Measurements from ENCODE around the gene DUSP10.

Gene DUSP10

DNA sequence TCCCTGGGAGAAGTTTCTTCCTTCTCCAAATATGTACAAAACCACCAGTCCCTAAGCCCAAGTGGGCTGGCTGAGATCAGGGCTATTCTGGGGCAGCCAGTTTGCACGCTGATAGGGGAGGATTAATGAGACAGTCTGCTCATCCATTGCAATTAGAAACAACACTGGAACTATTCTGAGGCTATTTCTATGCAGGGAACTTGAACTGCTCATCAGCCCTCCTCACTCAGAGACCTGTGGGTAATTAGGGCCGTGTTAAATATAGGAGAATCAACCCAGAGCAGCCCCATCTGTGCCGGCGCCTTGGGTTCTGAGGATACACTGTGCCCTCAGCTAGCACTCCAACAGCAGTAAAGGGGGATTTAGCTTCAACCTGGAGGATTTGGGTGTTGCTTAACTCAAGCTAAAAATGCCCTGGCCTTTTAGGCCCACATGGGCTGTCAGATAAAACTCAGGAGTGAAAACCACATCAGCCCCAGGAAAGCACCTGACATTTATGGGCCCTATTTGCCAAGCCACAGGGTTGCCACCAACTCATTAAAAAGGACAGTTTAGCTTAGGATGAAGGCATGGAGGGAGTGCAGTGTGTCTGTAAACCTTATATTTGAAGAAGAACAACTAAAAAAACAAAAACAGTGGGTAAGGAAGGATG, 53.9 kb downstream of the DUSP10 start:
- Mint-ChIP-seq H3K4me3 (peak overlapping the region in 1 of 2 donors; percentile 11), H3K27me3 (no peaks in the 10 kb centered on the region), H3K27ac (peak overlapping the region in 1 of 2 donors; percentile 73), H3K9me3 (no peaks in the 10 kb centered on the region), H3K4me1 (peaks cover 25% of the 10 kb centered on the region)
- DNase-seq, result no peak
- ATAC-seq, result peak; percentile 48

DNA sequence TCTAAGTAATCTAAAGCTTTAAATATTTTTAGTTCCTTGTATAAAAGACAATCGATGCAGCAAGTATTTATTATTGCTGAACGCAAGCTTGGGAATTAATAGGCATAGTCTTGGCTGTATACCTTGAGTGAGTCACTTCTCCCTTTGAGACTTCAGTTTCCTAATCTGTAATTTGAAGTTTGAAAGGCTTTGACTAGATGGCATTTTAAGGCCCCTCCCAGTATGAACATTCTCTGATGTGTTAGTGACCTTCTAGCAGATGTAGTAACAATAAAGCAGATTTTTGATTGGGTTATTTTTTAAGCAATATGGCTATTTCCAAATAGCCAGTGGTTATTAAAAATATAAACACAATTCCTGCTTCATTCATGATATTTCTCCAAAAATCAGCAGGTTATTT, 58.2 kb downstream of the DUSP10 start:
- H3K4me3 Mint-ChIP-seq, result no peak overlapping the region
- DNase-seq (no peak), ATAC-seq (no peak)
- no peak overlapping the region for H3K27ac Mint-ChIP-seq
- H3K4me1 Mint-ChIP-seq, result peaks cover 14% of the 10 kb centered on the region
- H3K9me3 Mint-ChIP-seq, result peaks cover 15 to 17% of the 10 kb centered on the region in 2 donors
- H3K27me3 Mint-ChIP-seq, result no peaks in the 10 kb centered on the region

GRCh38 chr1:221680085-221680484, 61.8 kb downstream of the DUSP10 start:
- ATAC-seq, result no peak
- H3K27ac Mint-ChIP-seq, result no peak overlapping the region
- peaks cover 15 to 17% of the 10 kb centered on the region in 2 donors for H3K9me3 Mint-ChIP-seq

GRCh38 chr1:221678014-221678413, 63.9 kb downstream of the DUSP10 start:
- H3K27me3 Mint-ChIP-seq, result no peaks in the 10 kb centered on the region
- ATAC-seq (no peak), DNase-seq (no peak)
- no peaks in the 10 kb centered on the region for H3K4me1 Mint-ChIP-seq
- peaks cover 15 to 17% of the 10 kb centered on the region in 2 donors for H3K9me3 Mint-ChIP-seq
- H3K4me3 Mint-ChIP-seq, result no peak overlapping the region
- no peak overlapping the region for H3K27ac Mint-ChIP-seq

More at GRCh38 chr1:221680085-221680484, 61.8 kb downstream of the DUSP10 start:
- no peak overlapping the region for H3K4me3 Mint-ChIP-seq
- H3K27me3 Mint-ChIP-seq, result no peaks in the 10 kb centered on the region
- DNase-seq, result no peak
- no peaks in the 10 kb centered on the region for H3K4me1 Mint-ChIP-seq

- Mint-ChIP-seq H3K4me1 (no peaks in the 10 kb centered on the region), H3K27me3 (no peaks in the 10 kb centered on the region), H3K9me3 (peaks cover 12 to 16% of the 10 kb centered on the region in 2 donors), H3K4me3 (no peak overlapping the region), H3K27ac (peak overlapping the region in 1 of 2 donors; percentile 72)
- ATAC-seq (no peak), DNase-seq (no peak)
Observed at GRCh38 chr1:221675880-221676800, 65.7 kb downstream of the DUSP10 start.

- DNase-seq (no peak), ATAC-seq (no peak)
- no peaks in the 10 kb centered on the region for H3K9me3 Mint-ChIP-seq
- H3K27me3 Mint-ChIP-seq, result peaks cover 11% of the 10 kb centered on the region
- no peaks in the 10 kb centered on the region for H3K4me1 Mint-ChIP-seq
- no peak overlapping the region for H3K4me3 Mint-ChIP-seq
- H3K27ac Mint-ChIP-seq, result no peak overlapping the region
Observed at GRCh38 chr1:221672965-221673364, 68.9 kb downstream of the DUSP10 start.

DNA sequence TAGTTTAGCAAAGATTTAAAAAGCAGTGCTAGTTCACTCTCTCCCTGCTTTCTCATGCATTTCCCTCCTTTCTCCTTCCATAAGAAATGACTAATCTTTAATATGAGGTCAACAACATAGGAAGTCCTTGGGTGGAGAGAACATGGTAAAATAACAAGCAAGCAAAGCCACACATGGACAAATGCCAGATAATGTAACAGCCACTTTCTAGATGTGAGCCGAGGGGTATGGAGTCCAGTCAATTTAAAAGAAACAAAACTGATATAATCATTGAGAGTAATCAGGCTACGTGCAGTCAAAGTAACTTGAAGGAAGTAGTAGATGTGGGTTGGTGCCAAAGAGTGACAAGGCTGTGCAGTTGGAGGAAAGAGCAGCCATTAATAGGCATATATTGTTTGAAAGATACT, 69.6 kb downstream of the DUSP10 start:
- ATAC-seq, result no peak
- Mint-ChIP-seq H3K27me3 (peaks cover 11% of the 10 kb centered on the region), H3K9me3 (no peaks in the 10 kb centered on the region), H3K4me1 (peaks cover 5% of the 10 kb centered on the region), H3K27ac (no peak overlapping the region), H3K4me3 (no peak overlapping the region)
- no peak for DNase-seq

DNA sequence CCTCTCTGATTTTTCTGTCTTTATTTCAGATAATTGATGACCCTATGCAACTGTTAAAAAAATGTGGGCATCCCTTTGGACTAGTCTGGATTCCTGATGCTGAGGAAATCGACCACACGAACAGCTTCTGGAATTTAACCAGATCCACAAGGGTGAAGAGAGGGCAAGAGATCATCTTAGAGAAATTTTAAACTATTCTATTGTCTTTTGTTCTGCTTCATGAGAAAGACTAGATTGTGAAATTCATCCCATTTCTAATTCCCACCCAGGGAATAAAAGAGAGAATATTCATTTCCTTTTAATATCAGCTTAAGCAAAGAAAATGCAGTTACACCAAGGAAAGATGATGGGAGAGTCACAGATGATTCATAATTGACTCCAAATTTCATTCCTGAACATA, 71.8 kb downstream of the DUSP10 start:
- no peak for ATAC-seq
- H3K27ac Mint-ChIP-seq, result no peak overlapping the region
- H3K4me3 Mint-ChIP-seq, result no peak overlapping the region
- peaks cover 7% of the 10 kb centered on the region for H3K4me1 Mint-ChIP-seq
- H3K9me3 Mint-ChIP-seq, result no peaks in the 10 kb centered on the region
- H3K27me3 Mint-ChIP-seq, result peaks cover 11% of the 10 kb centered on the region
- DNase-seq, result no peak

- Mint-ChIP-seq H3K27ac (peak overlapping the region in 1 of 2 donors; percentile 37), H3K27me3 (peaks cover 11% of the 10 kb centered on the region), H3K4me3 (no peak overlapping the region), H3K9me3 (no peaks in the 10 kb centered on the region), H3K4me1 (peaks cover 7% of the 10 kb centered on the region)
- DNase-seq, result no peak
- no peak for ATAC-seq
Observed at GRCh38 chr1:221669441-221669840, 72.4 kb downstream of the DUSP10 start.

DNA sequence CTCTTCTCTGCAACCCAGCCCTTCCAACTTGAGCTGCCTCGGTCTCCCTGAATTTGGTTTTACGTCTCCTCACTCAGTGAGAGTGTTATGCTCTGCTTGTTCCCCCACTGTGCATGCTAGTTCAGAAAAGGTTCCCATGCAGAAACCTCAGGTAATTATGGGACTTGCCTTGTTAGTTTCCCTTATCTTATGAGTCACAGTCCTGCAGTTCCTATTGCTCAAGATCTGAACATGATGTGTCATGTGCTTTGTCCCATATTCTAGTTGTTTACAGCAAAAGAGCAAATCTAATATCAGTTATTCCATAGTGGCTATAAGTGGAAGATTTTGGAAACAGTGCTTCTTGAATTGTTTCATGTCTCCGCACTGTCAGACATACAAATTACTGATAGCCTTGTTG, 74.4 kb downstream of the DUSP10 start:
- peaks cover 0 to 11% of the 10 kb centered on the region in 2 donors for H3K9me3 Mint-ChIP-seq
- peaks cover 18% of the 10 kb centered on the region for H3K27me3 Mint-ChIP-seq
- ATAC-seq (peak; percentile 66), DNase-seq (no peak)
- peaks cover 7% of the 10 kb centered on the region for H3K4me1 Mint-ChIP-seq
- H3K27ac Mint-ChIP-seq, result no peak overlapping the region
- no peak overlapping the region for H3K4me3 Mint-ChIP-seq

DNA sequence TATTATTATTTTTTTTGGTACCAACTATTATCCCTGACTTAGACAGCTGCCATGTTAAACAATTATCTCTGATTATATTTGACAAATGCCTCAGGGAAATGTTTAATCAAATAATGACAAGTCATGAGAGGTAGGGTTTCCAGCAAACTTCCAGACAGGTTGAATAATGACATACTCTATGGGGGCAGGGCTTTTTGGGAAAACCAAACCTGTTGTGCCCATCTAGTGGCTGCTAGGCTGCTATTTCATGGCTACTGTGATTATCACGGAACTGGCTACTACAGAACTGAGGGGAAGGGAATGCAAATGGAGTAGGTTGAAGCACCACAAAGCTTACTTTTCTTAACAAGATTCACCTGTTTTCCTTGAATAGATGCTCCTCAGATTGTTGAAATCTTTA, 77.6 kb downstream of the DUSP10 start:
- Mint-ChIP-seq H3K4me3 (no peak overlapping the region), H3K4me1 (peaks cover 13% of the 10 kb centered on the region), H3K27ac (no peak overlapping the region), H3K27me3 (peaks cover 15% of the 10 kb centered on the region), H3K9me3 (peaks cover 0 to 11% of the 10 kb centered on the region in 2 donors)
- ATAC-seq, result no peak
- no peak for DNase-seq

DNA sequence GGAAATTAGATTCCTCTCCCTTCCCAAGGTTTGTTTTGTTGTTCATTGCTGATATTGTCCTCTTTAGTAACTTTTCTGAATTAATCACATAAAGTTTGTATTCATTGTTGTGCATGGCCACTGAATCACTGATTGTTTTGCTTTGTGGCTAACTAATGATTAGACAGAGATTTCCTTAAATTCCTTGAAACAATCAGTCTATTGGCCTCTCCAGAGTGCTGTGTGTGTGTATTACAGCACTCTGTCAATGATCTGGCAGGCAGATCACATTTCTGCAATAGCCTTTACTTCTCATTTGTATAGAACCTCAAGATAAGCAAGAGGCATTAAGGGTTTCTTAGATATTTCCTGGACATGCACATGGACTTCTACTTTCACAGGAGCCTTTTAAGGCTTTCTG, 78.6 kb downstream of the DUSP10 start:
- H3K4me1 Mint-ChIP-seq, result peaks cover 13% of the 10 kb centered on the region
- no peak overlapping the region for H3K4me3 Mint-ChIP-seq
- peak overlapping the region in 1 of 2 donors; percentile 23 for H3K27ac Mint-ChIP-seq
- no peak for ATAC-seq
- peaks cover 8% of the 10 kb centered on the region for H3K27me3 Mint-ChIP-seq
- DNase-seq, result no peak
- peaks cover 0 to 11% of the 10 kb centered on the region in 2 donors for H3K9me3 Mint-ChIP-seq

DNA sequence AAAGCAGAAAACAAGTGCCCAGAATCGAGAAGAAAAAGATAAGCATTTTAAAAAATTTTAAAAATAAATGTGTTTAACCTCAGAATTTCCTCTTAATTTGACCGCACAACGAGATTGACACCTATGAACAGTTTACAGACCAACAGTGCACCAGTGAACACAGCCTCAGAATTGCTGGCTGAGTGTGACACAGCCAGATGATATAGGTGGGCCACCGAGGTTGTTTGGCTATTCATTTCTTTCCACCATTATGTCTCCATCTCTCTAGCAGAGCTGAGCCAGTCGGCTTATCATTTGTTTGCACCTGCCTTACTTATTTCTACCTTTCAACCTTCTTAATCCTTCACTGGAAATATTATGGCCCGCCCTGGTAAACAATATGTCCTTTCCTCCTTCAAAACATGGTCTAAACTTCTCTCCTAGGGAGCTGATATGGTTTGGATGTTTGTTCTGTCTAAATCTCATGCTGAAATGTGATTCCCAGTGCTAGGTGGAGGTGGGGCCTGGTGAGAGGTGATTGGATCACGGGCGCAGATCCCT, 86.1 kb downstream of the DUSP10 start:
- H3K27me3 Mint-ChIP-seq, result no peaks in the 10 kb centered on the region
- H3K27ac Mint-ChIP-seq, result no peak overlapping the region
- H3K4me1 Mint-ChIP-seq, result peaks cover 3% of the 10 kb centered on the region
- DNase-seq (no peak), ATAC-seq (no peak)
- no peak overlapping the region for H3K4me3 Mint-ChIP-seq
- H3K9me3 Mint-ChIP-seq, result no peaks in the 10 kb centered on the region
